Left lung (tissue), 10 donors: ENCODE data around the gene SVIL. TPM values are rescaled to one million over a fixed set of nuclear protein-coding genes. Genes with fewer than 3 reads are reported as not detected.
A peak's percentile ranks its signal among the peaks of the same experiment; 100 is the strongest.
"Not testable (repeated sequence)": the region's sequence is repeated elsewhere in the genome, so short reads cannot be mapped to it uniquely, and the experiment has no call there.

Experiments used
- ATAC-seq: fragments of 200-7000 bp; cut with Tn5 transposase; one replicate; pipeline ENCODE4 v1.9.1; 2020; ENCODE audit warnings: moderate library complexity
- DNase-seq, 4 donors: peaks; one replicate each; pipeline ENCODE4 v3.0.0-alpha.2; 2013 to 2020
- H3K27ac ChIP-seq, 2 donors: fragments of 200-600 bp; sonication (generic) in 1 of 2; one replicate each; pipeline versions ENCODE4 v1.5.0 to v1.8.0; 2020 to 2021
- H3K27me3 ChIP-seq, 2 donors: fragments of 200-600 bp; sonication (generic) in 1 of 2; one replicate each; pipeline versions ENCODE4 v1.5.0 to v1.8.0; 2020 to 2021
- H3K36me3 ChIP-seq, 2 donors: fragments of 200-600 bp; sonication (generic) in 1 of 2; one replicate each; pipeline versions ENCODE4 v1.5.0 to v1.8.0; 2020 to 2021
- H3K4me1 ChIP-seq, 2 donors: fragments of 200-600 bp; one replicate each; pipeline ENCODE4 v1.8.0; 2021
- H3K4me3 ChIP-seq, 2 donors: fragments of 200-600 bp; sonication (generic) in 1 of 2; one replicate each; pipeline versions ENCODE4 v1.5.0 to v1.8.0; 2020 to 2021; ENCODE audit warnings: mild to moderate bottlenecking in 1 of 2
- H3K9me3 ChIP-seq, 2 donors: fragments of 200-600 bp; sonication (generic) in 1 of 2; one replicate each; pipeline versions ENCODE4 v1.5.0 to v1.8.0; 2020 to 2021
- intact Hi-C, 2 donors: fragments of 100-400 bp; cut with DNase I; formaldehyde crosslinking; loops; one replicate each; pipeline versions ENCODE4 v1.11.2 to v1.14.2; 2022
- polyA plus RNA-seq, 6 donors: library from polyadenylated mRNA; unstranded; fragments of 120-200 nt; gene quantifications; one replicate each; pipeline ENCODE4 v1.2.1, GENCODE V29; 2013; ENCODE audit not compliant: insufficient read length in 6 of 6
- total RNA-seq, 2 donors: library from RNA; stranded (reverse); fragmentation: NEBNext Ultra II Directional; extraction: Animal tissue kit (Norgen Biotek cat#: 25700); gene quantifications; one replicate each; pipeline ENCODE4 v1.2.1, GENCODE V29; 2021
- TF ChIP-seq, protein P1 (sequence below), 2 donors: fragments of 200-600 bp; sonication (generic) in 1 of 2; IDR thresholded peaks; one replicate each; pipeline versions ENCODE4 v1.5.0 to v1.8.0; 2021; ENCODE audit warnings: antibody characterized with exemption in 2 of 2
- donor health status: DM: no; HTN: yes; CAD: no.
- donor health status: DM: no; HTN: no; CAD: no.

The SVIL gene
- total and polyA plus RNA-seq, 8 donors = 49.3 to 103 (median 54.9) TPM

DNA sequence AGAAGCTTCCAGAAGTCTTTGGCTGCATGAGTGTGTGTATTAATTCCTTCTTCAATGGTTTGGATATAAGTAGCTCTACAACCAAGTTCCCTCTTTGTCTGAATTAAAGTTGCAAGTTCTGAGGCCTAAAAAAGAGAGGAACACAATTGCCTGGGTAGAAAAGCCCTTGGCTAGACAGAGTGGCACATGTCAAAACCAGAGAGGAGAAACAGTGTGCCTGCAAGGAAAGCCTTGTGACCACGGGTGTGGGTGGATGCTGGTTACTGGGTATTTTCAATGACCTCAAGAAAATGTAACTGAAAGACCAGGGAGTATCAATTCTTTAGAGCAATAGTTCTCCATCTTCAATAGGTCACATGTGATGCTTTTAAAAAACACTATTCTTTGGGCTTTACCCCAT, 148.3 kb downstream of the SVIL start:
- TF ChIP-seq, protein P1, sequence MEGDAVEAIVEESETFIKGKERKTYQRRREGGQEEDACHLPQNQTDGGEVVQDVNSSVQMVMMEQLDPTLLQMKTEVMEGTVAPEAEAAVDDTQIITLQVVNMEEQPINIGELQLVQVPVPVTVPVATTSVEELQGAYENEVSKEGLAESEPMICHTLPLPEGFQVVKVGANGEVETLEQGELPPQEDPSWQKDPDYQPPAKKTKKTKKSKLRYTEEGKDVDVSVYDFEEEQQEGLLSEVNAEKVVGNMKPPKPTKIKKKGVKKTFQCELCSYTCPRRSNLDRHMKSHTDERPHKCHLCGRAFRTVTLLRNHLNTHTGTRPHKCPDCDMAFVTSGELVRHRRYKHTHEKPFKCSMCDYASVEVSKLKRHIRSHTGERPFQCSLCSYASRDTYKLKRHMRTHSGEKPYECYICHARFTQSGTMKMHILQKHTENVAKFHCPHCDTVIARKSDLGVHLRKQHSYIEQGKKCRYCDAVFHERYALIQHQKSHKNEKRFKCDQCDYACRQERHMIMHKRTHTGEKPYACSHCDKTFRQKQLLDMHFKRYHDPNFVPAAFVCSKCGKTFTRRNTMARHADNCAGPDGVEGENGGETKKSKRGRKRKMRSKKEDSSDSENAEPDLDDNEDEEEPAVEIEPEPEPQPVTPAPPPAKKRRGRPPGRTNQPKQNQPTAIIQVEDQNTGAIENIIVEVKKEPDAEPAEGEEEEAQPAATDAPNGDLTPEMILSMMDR (IDR thresholded peaks at IDR 0.05) = no peak
- ATAC-seq = no peak
- peaks cover 0 to 97% of the 10 kb centered on the region in 2 donors for H3K36me3 ChIP-seq

DNA sequence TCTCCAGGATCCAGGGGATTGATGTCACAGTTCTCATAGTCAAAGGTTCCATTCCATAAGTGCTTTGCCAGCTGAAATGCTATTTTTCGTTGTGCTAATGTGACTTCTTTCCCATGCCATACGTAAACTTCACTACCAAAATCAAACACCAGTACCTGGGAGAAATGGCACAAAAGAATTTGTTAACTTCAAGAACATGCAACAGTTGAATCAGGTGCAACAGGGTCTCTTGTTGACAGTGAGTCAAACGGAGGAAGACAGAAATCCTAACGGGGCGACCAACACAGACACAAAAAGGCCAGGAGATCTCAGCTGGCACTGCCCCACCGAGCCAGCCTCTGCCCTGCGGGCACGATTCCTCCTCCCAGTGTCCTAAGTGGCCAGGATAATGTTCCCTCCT, 150.1 kb downstream of the SVIL start:
- H3K4me3 ChIP-seq, H3K27ac ChIP-seq, H3K9me3 ChIP-seq, intact Hi-C loops, DNase-seq, ATAC-seq, H3K4me1 ChIP-seq, H3K27me3 ChIP-seq: not testable (repeated sequence)
- H3K36me3 ChIP-seq = peaks cover 0 to 97% of the 10 kb centered on the region in 2 donors

More for the DNA sequence above, 148.3 kb downstream of the SVIL start:
- H3K27me3 ChIP-seq = no peaks in the 10 kb centered on the region
- intact Hi-C loops = no loop called here
- no peak overlapping the region for H3K4me3 ChIP-seq
- no peak for DNase-seq
- no peaks in the 10 kb centered on the region for H3K9me3 ChIP-seq
- no peak overlapping the region for H3K27ac ChIP-seq
- no peaks in the 10 kb centered on the region for H3K4me1 ChIP-seq

DNA sequence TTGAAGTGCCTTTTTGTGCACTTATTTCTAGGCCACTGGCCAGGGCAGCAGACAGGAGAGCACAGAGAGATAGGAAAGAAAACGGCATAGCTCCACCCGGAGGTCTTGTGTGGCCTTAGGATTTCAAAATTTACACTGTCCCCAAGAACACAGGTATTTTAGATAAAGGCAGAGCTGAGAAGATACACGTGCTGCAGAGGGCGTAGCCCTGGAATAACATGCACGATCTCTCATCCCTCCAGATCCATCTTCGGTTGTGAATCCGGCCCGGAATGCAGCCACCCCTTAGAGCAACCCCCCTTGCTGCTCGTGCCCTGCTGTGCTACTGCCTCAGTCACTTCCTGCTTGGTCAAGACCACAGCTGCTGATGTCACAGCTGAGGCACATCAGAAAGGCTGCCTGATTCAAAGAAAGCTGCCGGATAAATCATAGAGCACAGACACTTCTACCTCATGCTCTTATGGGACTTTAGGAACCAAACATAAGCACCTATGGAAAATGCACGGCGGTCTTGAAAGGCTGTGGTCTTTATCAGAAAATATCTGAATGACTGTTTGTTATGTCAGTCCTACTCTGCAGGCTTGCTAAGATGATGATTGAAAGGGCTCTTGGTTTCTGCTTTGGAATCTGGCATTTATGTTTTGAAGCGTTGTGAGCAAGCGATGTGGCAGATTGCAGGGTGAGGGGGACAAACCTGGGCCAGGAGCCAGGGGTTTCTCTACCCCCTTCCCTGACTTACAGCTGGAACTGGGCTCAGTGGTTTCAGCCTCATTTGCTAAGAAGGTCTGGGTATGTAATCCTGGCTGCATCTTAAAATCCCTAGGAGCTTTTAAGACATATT, 152.0 kb downstream of the SVIL start:
- ATAC-seq = peak; percentile 47
- Histone ChIP-seq H3K4me1 (no peaks in the 10 kb centered on the region), H3K9me3 (no peaks in the 10 kb centered on the region), H3K27ac (no peak overlapping the region), H3K27me3 (no peaks in the 10 kb centered on the region), H3K4me3 (no peak overlapping the region), H3K36me3 (peaks cover 0 to 97% of the 10 kb centered on the region in 2 donors)
- TF ChIP-seq, protein P1 (IDR thresholded peaks at IDR 0.05) = no peak
- peak in 1 of 4 donors; percentile 35 for DNase-seq
- intact Hi-C loops = no loop called here

DNA sequence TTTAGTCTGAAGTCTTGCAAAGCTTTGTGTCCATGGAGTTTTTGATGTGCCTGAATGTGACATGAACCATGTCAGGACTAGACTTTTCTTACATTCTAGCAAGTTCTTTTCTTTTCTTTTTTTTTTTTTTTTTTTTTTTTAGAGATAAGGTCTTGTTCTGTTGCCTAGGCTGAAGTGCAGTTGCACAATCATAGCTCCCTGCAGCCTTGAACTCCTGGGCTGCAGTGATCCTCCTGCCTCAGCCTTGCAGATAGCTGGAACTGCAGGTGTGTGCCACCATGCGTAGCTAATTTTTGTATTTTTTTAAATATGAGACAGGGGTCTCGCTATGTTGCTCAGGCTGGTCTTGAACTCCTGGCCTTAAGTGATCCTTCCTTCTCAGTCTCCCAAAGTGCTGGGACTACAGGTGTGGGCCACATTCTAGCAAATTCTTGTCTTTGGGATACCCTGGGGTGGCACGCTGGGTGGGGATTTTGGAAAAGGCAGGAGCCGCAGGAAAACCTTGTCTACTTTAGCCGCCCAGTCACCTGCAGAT, 152.8 kb downstream of the SVIL start:
- no peaks in the 10 kb centered on the region for H3K27me3 ChIP-seq
- peaks cover 0 to 97% of the 10 kb centered on the region in 2 donors for H3K36me3 ChIP-seq
- no peak overlapping the region for H3K27ac ChIP-seq
- no peaks in the 10 kb centered on the region for H3K4me1 ChIP-seq
- DNase-seq = no peak
- TF ChIP-seq, protein P1 (IDR thresholded peaks at IDR 0.05) = no peak
- H3K9me3 ChIP-seq = no peaks in the 10 kb centered on the region
- no peak overlapping the region for H3K4me3 ChIP-seq
- intact Hi-C loops = no loop called here
- no peak for ATAC-seq

DNA sequence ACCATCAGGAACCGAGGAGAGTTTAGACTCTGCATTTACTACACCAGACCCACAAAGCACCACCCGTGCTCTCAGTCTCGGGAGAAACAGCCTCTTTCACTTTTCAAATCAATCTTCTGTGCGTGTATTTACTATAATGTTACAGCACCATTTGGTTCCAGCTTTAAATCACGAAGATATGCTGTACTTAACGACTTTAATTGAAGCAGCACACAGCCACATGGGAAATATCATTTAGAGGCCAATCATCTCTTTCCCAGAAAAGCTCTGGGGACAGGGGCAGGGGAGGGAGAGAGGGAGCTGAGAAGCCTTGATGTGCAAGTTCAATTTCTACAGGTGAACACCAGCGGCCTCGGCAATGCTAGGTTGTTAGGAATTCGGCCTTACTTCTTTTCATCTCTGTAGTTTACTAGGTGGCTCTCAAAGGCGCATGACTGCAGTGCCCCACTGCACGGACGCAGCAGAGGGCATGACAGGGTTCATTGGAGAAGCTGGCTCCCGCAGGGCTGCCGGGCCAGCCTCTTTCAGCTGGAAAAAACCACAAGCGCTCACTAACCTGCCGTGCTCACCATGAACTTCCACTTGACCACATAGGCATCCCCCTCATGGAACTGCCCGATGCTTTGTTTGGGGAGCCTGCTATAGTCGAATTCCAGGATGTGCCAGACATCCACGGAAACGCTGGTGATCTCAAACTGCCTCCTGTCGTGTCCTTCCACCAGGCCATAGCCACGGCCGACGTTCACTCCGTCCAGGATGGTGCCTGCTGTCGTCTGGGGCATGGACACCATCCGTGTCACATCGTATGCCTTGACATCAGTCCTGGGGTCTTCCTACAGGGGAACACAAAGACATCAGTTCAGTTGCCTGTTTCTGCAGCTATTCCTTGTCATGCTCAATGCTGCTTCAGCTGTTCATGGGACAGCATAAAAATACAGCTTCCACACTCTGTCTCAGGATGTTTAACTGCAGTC, 154.5 kb downstream of the SVIL start:
- H3K36me3 ChIP-seq = peaks cover 0 to 91% of the 10 kb centered on the region in 2 donors
- no peak overlapping the region for H3K27ac ChIP-seq
- no peaks in the 10 kb centered on the region for H3K9me3 ChIP-seq
- no peak for ATAC-seq
- no peaks in the 10 kb centered on the region for H3K27me3 ChIP-seq
- DNase-seq = no peak
- TF ChIP-seq, protein P1 (IDR thresholded peaks at IDR 0.05) = no peak
- H3K4me1 ChIP-seq = no peaks in the 10 kb centered on the region
- intact Hi-C loops = no loop called here
- no peak overlapping the region for H3K4me3 ChIP-seq
